GM21786 (cell line): ENCODE results near the gene GATAD2B.

Source experiments
- ATAC-seq: cut with Tn5 transposase; IDR thresholded peaks from one replicate; pipeline ENCODE4 v1.9.1; 2021; ENCODE audit not compliant: unreplicated experiment

GATAD2B gene

DNA sequence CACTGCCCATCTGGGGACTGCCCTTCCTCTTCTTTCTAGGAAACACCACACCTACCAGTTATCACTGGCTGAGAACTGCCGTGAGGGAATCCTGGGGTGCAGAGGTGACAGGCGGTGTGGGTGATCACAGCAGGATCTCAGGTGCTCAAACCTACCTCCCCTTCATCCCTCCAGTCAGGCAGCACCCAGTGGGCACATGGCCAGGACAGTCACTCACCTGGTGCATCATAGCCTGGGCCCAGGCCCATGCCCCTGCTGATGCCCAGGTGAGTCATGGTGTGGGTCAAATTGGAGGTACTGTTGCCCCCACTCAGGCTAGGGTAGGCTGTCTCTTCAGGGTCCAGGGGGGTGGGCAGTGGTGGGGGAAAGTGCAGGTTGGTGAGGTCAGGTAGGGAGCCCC, 29.0 kb upstream of the GATAD2B start:
- no peak for ATAC-seq

DNA sequence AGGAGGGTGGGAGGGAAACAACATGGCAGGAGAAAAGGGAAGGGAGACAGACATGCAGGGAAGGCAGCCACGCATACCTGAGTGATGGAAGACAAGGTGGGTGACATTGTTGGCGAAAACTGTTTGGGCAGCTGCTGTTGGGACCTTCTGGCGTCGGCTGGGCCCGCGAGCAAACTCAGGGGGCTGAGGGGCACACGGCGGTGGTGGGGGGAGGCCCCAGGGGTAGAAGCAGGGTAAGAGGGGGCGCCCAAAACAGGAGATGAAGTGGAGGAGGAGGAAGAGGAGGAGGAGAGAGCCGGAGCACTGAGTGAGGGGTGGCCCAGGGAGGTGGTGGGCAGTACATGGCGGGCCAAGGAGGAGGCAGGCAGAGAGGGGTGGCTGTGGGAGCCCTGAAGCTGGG, 28.4 kb upstream of the GATAD2B start:
- no peak for ATAC-seq

- peak; percentile 54 for ATAC-seq
Observed at GRCh38 chr1:153946622-153947241, 24.0 kb upstream of the GATAD2B start, which contains the start of gene DENND4B. TSS of gene DENND4B (minus strand) at chr1:153946718. CDS start at chr1:153944374, 2,344 bp downstream.

GRCh38 chr1:153945795-153946621, 23.2 kb upstream of the GATAD2B start:
- peak; percentile 75 for ATAC-seq

DNA sequence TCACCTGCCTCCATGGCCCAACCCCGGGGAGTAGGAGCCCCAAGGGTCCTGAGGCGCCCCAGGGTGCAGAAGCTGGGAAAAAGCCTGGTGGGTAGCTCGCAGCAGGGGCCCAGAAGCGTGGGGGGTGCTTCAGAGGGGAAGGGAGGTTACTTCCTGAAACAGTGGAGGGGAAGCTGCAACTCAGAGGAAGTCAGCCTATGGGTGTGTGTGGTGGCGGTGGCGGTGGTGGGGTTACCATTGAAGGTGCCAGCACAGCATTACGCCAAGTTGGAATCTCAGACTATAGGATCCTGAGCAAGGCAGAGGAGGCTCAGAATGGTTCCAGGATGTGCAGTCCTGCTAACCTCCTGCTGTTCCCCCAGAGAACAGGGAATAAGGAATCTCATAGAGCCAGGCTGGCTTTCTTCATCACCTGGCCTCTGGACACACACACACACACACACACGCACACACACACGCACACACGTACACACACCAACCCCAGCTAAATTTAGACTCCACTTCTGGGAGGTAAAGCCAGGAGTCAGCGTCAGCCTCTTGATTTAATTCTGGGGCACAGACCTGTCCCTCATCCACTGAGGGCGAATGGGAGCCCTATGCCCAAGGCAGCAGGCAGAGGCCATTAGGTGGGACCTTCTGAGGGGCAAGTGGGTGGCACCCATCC, 22.5 kb upstream of the GATAD2B start:
- ATAC-seq = peak; percentile 6

DNA sequence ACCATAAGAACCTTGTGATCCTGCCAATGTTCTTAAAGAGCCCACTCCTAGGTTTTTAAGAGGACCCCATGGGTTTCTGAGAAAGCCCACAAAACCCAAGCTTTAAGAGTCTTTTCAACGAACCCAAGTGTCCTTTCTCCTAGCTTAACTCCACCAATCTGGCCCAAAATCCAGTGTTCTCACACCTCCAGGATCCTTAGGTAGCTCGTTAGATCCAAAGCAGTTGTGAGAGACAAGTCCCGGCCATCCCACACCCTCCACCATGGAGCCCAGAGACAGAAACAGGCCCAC, 22.0 kb upstream of the GATAD2B start:
- ATAC-seq = no peak

DNA sequence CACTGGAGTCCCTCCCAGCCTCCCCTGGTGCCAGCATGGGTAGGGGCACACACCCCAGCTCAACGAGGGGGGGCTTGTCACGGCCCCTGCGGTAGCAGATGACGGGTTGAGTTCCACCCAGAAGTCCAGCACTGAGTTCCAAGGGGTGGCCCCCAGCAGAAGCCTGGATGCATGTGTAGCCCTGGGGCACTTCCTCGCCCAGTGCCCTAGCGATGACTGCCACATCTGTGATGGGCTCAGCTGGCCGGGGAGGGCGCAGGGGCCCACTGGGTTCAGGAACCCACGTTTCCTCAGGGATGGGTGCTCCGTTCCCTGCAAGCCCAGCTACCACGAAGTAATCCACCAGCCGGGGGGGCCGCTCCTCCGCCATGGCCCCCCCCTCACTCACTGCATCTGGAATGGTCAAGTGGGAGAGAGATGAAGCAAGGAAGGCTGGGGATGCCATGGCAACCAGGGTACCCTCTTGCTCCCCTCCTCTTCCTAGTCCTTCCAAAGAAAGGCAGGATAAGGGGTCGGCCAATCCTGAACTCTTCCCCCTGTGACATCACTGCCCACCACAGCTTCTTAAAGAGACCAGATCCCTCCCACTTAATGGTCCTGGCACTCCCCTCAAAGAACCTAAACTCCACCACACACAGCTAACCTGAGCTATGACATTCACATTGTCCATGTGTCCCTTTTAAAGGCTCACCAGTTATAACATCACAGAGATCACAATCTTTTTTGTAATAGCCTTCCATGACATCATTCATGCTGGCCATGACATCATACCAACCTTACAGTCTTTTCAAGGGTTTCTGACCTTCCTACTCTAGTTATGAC, 21.4 kb upstream of the GATAD2B start:
- no peak for ATAC-seq

- no peak for ATAC-seq
Observed at GRCh38 chr1:153942766-153943549, 20.2 kb upstream of the GATAD2B start.

DNA sequence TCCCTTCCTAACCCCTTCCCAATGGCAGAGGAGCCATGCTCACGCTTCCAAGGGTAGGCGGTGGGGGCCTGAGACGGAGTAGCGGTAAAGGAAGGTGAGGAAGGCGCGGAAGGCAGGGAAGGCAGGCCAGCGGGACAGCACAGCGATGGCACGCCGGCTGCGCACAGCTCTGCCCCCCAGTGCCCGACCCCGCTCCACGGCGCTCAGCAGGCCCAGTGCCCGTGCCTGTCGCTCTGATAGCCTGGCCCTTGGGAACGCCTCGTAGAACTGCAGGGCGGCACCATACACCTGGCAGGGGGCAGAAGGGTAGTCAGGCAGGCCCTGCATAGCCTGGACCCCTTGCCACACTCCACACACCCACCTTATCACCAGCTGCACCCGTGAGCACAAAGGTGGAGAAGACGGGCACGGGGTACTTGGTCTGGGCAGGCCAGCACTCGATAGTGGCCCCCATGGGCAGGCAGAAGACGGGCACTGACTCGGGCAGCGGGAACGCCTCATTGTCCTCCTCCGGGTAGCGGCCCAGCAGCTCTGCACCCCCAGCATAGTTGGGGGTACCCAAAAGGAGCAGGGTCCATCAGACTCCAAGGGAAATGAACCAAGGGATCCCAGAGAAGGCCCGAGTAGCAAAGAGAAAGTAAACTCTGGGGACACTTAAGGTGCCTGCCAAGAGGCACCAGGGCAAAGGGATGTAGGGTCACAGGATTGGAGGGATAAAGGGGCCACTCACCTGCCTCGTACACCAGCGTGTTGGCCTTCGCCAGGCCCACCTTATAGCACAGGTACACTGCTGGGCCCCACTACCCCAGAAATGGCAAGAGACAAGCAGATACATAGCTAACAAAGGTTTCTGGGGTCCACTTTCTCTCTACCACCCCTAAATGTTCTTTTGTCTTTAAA, 19.3 kb upstream of the GATAD2B start:
- ATAC-seq = no peak

DNA sequence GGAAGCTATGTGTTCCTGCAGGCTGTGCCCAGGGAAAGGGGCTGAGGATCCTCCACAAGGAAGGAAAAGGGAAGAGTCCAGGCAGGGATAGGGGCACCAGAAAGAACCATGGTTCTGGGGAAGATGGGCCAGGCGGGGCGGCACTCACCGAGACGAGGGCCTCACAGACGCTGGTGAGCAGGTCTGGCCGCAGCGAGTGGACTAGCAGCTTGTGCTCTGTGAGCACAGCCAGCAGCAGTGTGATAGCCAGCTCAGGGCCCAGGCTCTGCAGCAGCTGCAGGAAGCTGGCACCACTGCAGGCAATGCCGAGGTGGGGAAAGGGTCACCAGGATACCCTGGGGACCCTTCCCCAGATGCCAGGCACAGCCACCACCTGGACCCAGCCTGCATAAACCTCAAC, 18.0 kb upstream of the GATAD2B start:
- ATAC-seq = no peak

GRCh38 chr1:153939476-153939875, 16.7 kb upstream of the GATAD2B start:
- ATAC-seq = no peak

GRCh38 chr1:153938996-153939395, 16.2 kb upstream of the GATAD2B start:
- no peak for ATAC-seq

GRCh38 chr1:153937331-153937730, 14.6 kb upstream of the GATAD2B start:
- no peak for ATAC-seq

GRCh38 chr1:153936011-153936802, 13.4 kb upstream of the GATAD2B start:
- ATAC-seq = no peak

DNA sequence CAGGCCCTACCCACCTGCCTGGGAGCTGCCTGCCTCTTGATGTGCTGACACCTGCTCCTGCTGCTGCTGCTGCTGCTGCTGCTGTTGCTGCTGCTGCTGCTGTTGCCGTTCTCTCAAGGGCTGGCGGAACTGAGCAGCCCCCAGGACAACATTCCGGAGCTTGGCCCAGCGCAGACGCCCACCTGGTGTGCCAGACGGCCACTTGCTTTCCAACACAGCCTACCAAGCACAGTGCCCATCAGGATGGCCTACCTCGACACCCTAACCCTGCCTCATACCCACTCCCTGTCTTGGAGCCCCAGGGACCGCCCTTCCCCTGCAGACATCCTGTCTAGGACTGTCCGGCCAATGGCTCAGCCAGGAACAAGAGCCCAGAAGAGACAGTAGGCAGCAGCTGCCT, 12.0 kb upstream of the GATAD2B start:
- no peak for ATAC-seq

- ATAC-seq = no peak
Observed at GRCh38 chr1:153933955-153934354, 11.2 kb upstream of the GATAD2B start.

- ATAC-seq = no peak
Observed at GRCh38 chr1:153933430-153933829, 10.7 kb upstream of the GATAD2B start.
